ENCODE results near the gene DIS3L2.

DIS3L2 gene

DNA sequence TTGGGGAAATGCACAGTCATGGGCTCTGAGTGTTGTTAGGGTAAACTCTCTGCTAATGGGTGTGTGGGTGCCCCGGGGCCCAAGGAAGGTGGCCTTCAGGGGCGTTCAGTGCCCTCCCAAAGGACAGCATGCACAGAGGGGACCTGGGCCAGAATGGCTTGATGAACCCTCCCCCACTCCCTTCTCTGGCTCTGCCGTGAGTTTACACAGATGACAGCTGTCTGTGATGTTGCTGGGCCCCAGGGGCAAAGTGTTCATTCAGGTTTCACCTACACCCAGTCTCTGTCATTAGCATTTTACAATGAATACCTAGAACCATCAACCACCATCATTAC, 38.5 kb upstream of the DIS3L2 start:
- no peak for ATAC-seq
- TF ChIP-seq ZNF70 (CRISPR knock-in tag; IDR thresholded peaks at IDR 0.05) (no peak), PPARA (CRISPR knock-in tag; IDR thresholded peaks at IDR 0.05; ENCODE audit: borderline replicate concordance) (no peak), ZNF565 (CRISPR knock-in tag; conservative IDR thresholded peaks at IDR 0.05; ENCODE audit: low read depth) (no peak), CSRNP3 (CRISPR knock-in tag; IDR thresholded peaks at IDR 0.05) (no peak), CSDC2 (CRISPR knock-in tag; IDR thresholded peaks at IDR 0.05) (no peak), BACH2 (CRISPR knock-in tag; IDR thresholded peaks at IDR 0.05; ENCODE audit: borderline replicate concordance) (no peak), ARNTL (CRISPR knock-in tag; IDR thresholded peaks at IDR 0.05; ENCODE audit: borderline replicate concordance, low read depth) (no peak), ISL1 (CRISPR knock-in tag; IDR thresholded peaks at IDR 0.05) (no peak), ZFP30 (CRISPR knock-in tag; IDR thresholded peaks at IDR 0.05) (no peak), PATZ1 (CRISPR knock-in tag; IDR thresholded peaks at IDR 0.05; ENCODE audit: borderline replicate concordance) (no peak), ZFP3 (CRISPR knock-in tag; IDR thresholded peaks at IDR 0.05) (no peak), TOX (CRISPR knock-in tag; IDR thresholded peaks at IDR 0.05; ENCODE audit: borderline replicate concordance) (no peak), ZNF8 (CRISPR knock-in tag; IDR thresholded peaks at IDR 0.05) (no peak), TCF4 (CRISPR knock-in tag; IDR thresholded peaks at IDR 0.05; ENCODE audit: borderline replicate concordance) (no peak), TSHZ2 (CRISPR knock-in tag; IDR thresholded peaks at IDR 0.05) (no peak), SNAI2 (CRISPR knock-in tag; IDR thresholded peaks at IDR 0.05) (no peak), ZC3H10 (CRISPR knock-in tag; IDR thresholded peaks at IDR 0.05) (no peak)
- TF ChIP-seq, protein P1, sequence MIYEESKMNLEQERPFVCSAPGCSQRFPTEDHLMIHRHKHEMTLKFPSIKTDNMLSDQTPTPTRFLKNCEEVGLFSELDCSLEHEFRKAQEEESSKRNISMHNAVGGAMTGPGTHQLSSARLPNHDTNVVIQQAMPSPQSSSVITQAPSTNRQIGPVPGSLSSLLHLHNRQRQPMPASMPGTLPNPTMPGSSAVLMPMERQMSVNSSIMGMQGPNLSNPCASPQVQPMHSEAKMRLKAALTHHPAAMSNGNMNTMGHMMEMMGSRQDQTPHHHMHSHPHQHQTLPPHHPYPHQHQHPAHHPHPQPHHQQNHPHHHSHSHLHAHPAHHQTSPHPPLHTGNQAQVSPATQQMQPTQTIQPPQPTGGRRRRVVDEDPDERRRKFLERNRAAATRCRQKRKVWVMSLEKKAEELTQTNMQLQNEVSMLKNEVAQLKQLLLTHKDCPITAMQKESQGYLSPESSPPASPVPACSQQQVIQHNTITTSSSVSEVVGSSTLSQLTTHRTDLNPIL (CRISPR knock-in tag; IDR thresholded peaks at IDR 0.05; ENCODE audit: low read depth) = no peak

DNA sequence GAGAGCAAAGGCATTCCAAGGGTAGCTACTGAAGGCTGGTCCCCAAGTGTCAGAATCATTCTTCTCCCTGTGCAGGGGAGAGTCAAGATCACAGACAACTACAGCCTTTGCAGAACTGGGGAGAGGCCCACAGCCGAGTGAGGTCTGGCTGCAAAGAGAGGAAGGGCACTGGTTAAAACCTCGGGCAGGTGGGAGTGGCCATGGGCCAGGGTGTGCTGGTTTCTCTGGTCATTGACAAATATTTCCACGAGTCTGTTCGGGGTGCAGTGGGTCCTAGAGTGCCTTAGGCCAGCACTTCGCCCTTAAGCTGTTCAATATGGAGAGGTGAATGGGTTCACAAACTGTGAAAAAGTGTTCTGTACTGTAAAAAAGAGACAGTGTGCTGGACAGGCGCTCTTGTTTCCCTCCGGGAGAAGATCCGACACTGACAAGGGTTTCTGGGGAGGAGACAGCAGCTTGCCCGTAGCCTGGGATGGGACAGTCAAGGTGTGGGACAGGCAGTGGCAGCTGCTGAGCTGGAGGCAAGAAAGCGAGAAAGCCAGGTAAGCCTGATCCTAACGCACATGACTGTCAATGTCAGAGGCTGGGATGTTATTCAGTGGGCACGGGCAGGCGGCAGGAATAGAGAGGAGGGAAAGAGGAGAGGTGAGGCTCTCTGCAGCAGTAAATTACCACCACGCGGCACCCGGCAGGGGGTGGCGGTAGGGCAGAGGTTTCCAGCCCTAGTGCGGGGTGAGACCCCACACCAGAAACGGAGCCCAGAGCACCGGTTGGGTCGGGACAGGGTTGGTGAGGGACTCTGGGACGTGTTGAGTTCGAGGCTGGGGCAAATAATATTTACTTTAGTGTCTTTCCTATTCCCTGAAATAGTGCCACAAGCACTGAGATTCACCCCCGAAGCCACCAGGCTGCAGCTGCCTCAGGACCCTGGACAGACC, 37.3 kb upstream of the DIS3L2 start:
- no peak for TF ChIP-seq TCF4 (CRISPR knock-in tag; IDR thresholded peaks at IDR 0.05; ENCODE audit: borderline replicate concordance)
- no peak for TF ChIP-seq ZC3H10 (CRISPR knock-in tag; IDR thresholded peaks at IDR 0.05)
- TF ChIP-seq TSHZ2 (CRISPR knock-in tag; IDR thresholded peaks at IDR 0.05) = no peak
- no peak for TF ChIP-seq ISL1 (CRISPR knock-in tag; IDR thresholded peaks at IDR 0.05)
- no peak for TF ChIP-seq ZNF70 (CRISPR knock-in tag; IDR thresholded peaks at IDR 0.05)
- TF ChIP-seq PPARA (CRISPR knock-in tag; IDR thresholded peaks at IDR 0.05; ENCODE audit: borderline replicate concordance) = no peak
- TF ChIP-seq POU6F1 (CRISPR knock-in tag; IDR thresholded peaks at IDR 0.05; ENCODE audit: borderline replicate concordance, low read depth) = no peak
- no peak for TF ChIP-seq PATZ1 (CRISPR knock-in tag; IDR thresholded peaks at IDR 0.05; ENCODE audit: borderline replicate concordance)
- TF ChIP-seq GLIS3 (CRISPR knock-in tag; IDR thresholded peaks at IDR 0.05) = no peak
- no peak for TF ChIP-seq ZNF8 (CRISPR knock-in tag; IDR thresholded peaks at IDR 0.05)
- TF ChIP-seq BACH2 (CRISPR knock-in tag; IDR thresholded peaks at IDR 0.05; ENCODE audit: borderline replicate concordance) = no peak
- no peak for ATAC-seq

All from SK-N-SH treated with all-trans-retinoic acid at 6 μM for 48 hours (cell line).